Mucosa of stomach (tissue), 1 donor: ENCODE results near the gene CDK19.

Experiments
- H3K27me3 ChIP-seq: one replicate; pipeline ENCODE4 v1.7.0; 2013; ENCODE audit warnings: mild to moderate bottlenecking, low read length; ENCODE audit not compliant: control insufficient read depth, insufficient read depth
- H3K36me3 ChIP-seq: one replicate; pipeline ENCODE4 v1.7.0; 2013; ENCODE audit warnings: low read length; ENCODE audit not compliant: control insufficient read depth, insufficient read depth
- H3K4me1 ChIP-seq: one replicate; pipeline ENCODE4 v1.7.0; 2013; ENCODE audit warnings: mild to moderate bottlenecking, low read length; ENCODE audit not compliant: control insufficient read depth, insufficient read depth
- H3K4me3 ChIP-seq: one replicate; pipeline ENCODE4 v1.7.0; 2013; ENCODE audit warnings: low read length
- H3K9ac ChIP-seq: one replicate; pipeline ENCODE4 v1.7.0; 2013; ENCODE audit warnings: mild to moderate bottlenecking, low read length, moderate library complexity
- H3K9me3 ChIP-seq: one replicate; pipeline ENCODE4 v1.7.0; 2013; ENCODE audit warnings: mild to moderate bottlenecking, low read length, moderate library complexity; ENCODE audit not compliant: control insufficient read depth
- donor health status: Pancreatic carcinoma.

Gene CDK19

GRCh38 chr6:110708295-110708950 lies 106.8 kb downstream of the CDK19 start:
- Histone ChIP-seq H3K4me3 (no peak overlapping the region), H3K27me3 (no peaks in the 10 kb centered on the region), H3K9me3 (no peaks in the 10 kb centered on the region), H3K4me1 (no peaks in the 10 kb centered on the region), H3K9ac (no peak overlapping the region), H3K36me3 (no peaks in the 10 kb centered on the region)

GRCh38 chr6:110705543-110705942 lies 109.7 kb downstream of the CDK19 start:
- Histone ChIP-seq H3K27me3 (no peaks in the 10 kb centered on the region), H3K9ac (no peak overlapping the region)

GRCh38 chr6:110703906-110704594 lies 111.2 kb downstream of the CDK19 start:
- peaks cover 4% of the 10 kb centered on the region for H3K4me1 ChIP-seq
- no peaks in the 10 kb centered on the region for H3K9me3 ChIP-seq
- H3K4me3 ChIP-seq = no peak overlapping the region
- H3K36me3 ChIP-seq = no peaks in the 10 kb centered on the region
- no peaks in the 10 kb centered on the region for H3K27me3 ChIP-seq
- no peak overlapping the region for H3K9ac ChIP-seq

More at GRCh38 chr6:110705543-110705942, 109.7 kb downstream of the CDK19 start:
- no peaks in the 10 kb centered on the region for H3K9me3 ChIP-seq
- no peak overlapping the region for H3K4me3 ChIP-seq
- H3K4me1 ChIP-seq = no peaks in the 10 kb centered on the region
- H3K36me3 ChIP-seq = no peaks in the 10 kb centered on the region

GRCh38 chr6:110703010-110703905 lies 112.0 kb downstream of the CDK19 start:
- no peaks in the 10 kb centered on the region for H3K27me3 ChIP-seq
- no peaks in the 10 kb centered on the region for H3K9me3 ChIP-seq
- peaks cover 4% of the 10 kb centered on the region for H3K4me1 ChIP-seq

GRCh38 chr6:110699780-110700179 lies 115.5 kb downstream of the CDK19 start:
- Histone ChIP-seq H3K4me3 (no peak overlapping the region), H3K9ac (no peak overlapping the region), H3K4me1 (peaks cover 4% of the 10 kb centered on the region), H3K27me3 (no peaks in the 10 kb centered on the region), H3K9me3 (no peaks in the 10 kb centered on the region), H3K36me3 (no peaks in the 10 kb centered on the region)

More at GRCh38 chr6:110703010-110703905, 112.0 kb downstream of the CDK19 start:
- no peak overlapping the region for H3K4me3 ChIP-seq
- no peak overlapping the region for H3K9ac ChIP-seq
- no peaks in the 10 kb centered on the region for H3K36me3 ChIP-seq

GRCh38 chr6:110693994-110694393 lies 121.3 kb downstream of the CDK19 start:
- Histone ChIP-seq H3K36me3 (no peaks in the 10 kb centered on the region), H3K9me3 (no peaks in the 10 kb centered on the region), H3K4me1 (peaks cover 6% of the 10 kb centered on the region), H3K27me3 (no peaks in the 10 kb centered on the region), H3K4me3 (no peak overlapping the region), H3K9ac (no peak overlapping the region)

- Histone ChIP-seq H3K27me3 (no peaks in the 10 kb centered on the region), H3K9ac (no peak overlapping the region), H3K9me3 (no peaks in the 10 kb centered on the region), H3K4me1 (peaks cover 13% of the 10 kb centered on the region), H3K36me3 (no peaks in the 10 kb centered on the region), H3K4me3 (no peak overlapping the region)
Measured at GRCh38 chr6:110693296-110693695, 122.0 kb downstream of the CDK19 start.

- no peaks in the 10 kb centered on the region for H3K27me3 ChIP-seq
- H3K4me3 ChIP-seq = no peak overlapping the region
- H3K9me3 ChIP-seq = no peaks in the 10 kb centered on the region
- H3K4me1 ChIP-seq = peaks cover 13% of the 10 kb centered on the region
- no peaks in the 10 kb centered on the region for H3K36me3 ChIP-seq
- no peak overlapping the region for H3K9ac ChIP-seq
Measured at GRCh38 chr6:110690916-110691315, 124.4 kb downstream of the CDK19 start.

- H3K9me3 ChIP-seq = no peaks in the 10 kb centered on the region
Measured at GRCh38 chr6:110690106-110690654, 125.1 kb downstream of the CDK19 start.

GRCh38 chr6:110689275-110689935 lies 125.9 kb downstream of the CDK19 start:
- Histone ChIP-seq H3K9ac (no peak overlapping the region), H3K4me3 (no peak overlapping the region), H3K27me3 (no peaks in the 10 kb centered on the region), H3K4me1 (peaks cover 13% of the 10 kb centered on the region), H3K9me3 (no peaks in the 10 kb centered on the region), H3K36me3 (no peaks in the 10 kb centered on the region)

More at GRCh38 chr6:110690106-110690654, 125.1 kb downstream of the CDK19 start:
- no peak overlapping the region for H3K4me3 ChIP-seq
- no peaks in the 10 kb centered on the region for H3K36me3 ChIP-seq
- H3K4me1 ChIP-seq = peaks cover 13% of the 10 kb centered on the region
- H3K9ac ChIP-seq = no peak overlapping the region
- no peaks in the 10 kb centered on the region for H3K27me3 ChIP-seq

GRCh38 chr6:110688661-110689268 lies 126.5 kb downstream of the CDK19 start:
- H3K36me3 ChIP-seq = no peaks in the 10 kb centered on the region
- H3K9me3 ChIP-seq = no peaks in the 10 kb centered on the region
- H3K9ac ChIP-seq = no peak overlapping the region

More at GRCh38 chr6:110688661-110689268, 126.5 kb downstream of the CDK19 start:
- no peak overlapping the region for H3K4me3 ChIP-seq
- no peaks in the 10 kb centered on the region for H3K27me3 ChIP-seq
- H3K4me1 ChIP-seq = peaks cover 13% of the 10 kb centered on the region
